Measurements from ENCODE around the gene WDR37. TPM values are rescaled to one million over a fixed set of nuclear protein-coding genes. Genes with fewer than 3 reads are reported as not detected.

The WDR37 gene
- total RNA-seq, 1 experiment from 2014 or later = 7.6 TPM

GRCh38 chr10:1163831-1164230, 107.6 kb downstream of the WDR37 start:
- DNase-seq (ENCODE audit: low read depth, low spot score) = no peak
- in situ Hi-C loops (cut with HindIII; ENCODE audit: low pct_unique_long_range_greater_than_20kb, low sequenced_read_pairs) = no loop called here

GRCh38 chr10:1166101-1166827, 110.1 kb downstream of the WDR37 start:
- in situ Hi-C loops (cut with HindIII; ENCODE audit: low pct_unique_long_range_greater_than_20kb, low sequenced_read_pairs) = no loop called here
- no peak for DNase-seq (ENCODE audit: low read depth, low spot score)

DNA sequence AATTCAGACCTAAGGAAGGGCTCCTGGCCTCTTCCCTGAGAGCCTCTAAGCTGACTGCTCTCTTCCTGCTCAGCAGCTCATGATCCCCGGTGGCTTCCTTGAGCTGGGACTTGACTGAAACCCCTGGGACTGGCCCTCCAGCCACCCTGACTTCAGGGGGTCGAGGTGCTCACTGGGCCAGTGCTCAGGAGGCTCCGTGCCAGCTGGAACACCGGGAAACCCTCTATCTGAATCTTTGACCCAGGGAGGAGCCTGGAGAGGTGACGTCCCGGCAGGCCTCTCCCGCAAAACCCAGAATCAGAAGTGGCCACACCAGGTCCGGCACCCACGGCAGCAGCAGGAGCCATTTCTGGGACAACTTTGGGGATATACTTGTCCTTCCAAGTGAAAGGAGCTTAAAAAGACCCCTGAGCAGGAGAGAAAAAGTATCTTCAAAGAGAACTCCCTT, 110.7 kb downstream of the WDR37 start:
- no peak for DNase-seq (ENCODE audit: low read depth, low spot score)
- in situ Hi-C loops (cut with HindIII; ENCODE audit: low pct_unique_long_range_greater_than_20kb, low sequenced_read_pairs) = no loop called here

GRCh38 chr10:1168763-1169162, 112.6 kb downstream of the WDR37 start:
- in situ Hi-C loops (cut with HindIII; ENCODE audit: low pct_unique_long_range_greater_than_20kb, low sequenced_read_pairs) = no loop called here
- no peak for DNase-seq (ENCODE audit: low read depth, low spot score)

DNA sequence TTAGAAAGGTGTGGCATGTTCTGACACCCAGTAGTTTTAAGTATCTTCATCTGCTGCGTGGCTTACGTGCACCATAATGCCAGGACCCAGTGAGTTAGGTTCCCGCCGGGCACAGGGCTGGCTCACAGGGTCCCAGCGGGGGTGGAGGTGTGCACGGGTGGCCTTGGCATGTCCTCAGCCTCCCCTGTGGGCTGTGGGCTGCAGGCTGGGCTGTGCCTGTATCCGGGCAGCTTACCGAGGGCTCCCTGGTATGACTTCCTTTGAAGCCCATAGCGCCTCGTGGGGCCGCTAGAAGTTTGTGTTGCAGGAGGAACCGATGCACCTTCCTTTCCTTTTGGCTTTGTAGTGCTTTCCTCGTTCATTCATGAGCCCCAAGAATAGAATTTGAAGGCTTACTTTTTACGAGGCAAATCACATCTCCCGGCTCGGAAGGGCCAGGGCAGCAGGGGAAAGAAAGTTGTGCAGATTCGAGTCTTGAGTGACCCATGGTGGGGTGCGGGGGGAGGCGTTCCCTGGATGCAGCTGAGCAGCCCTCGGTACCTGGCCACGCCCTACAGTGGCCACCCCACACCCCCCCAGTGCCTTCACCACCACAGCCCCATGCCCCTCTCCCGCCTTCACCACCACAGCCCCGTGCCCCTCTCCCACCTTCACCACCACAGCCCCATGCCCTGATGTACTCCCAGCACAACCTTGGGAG, 113.2 kb downstream of the WDR37 start:
- no peak for DNase-seq (ENCODE audit: low read depth, low spot score)
- in situ Hi-C loops (cut with HindIII; ENCODE audit: low pct_unique_long_range_greater_than_20kb, low sequenced_read_pairs) = no loop called here

DNA sequence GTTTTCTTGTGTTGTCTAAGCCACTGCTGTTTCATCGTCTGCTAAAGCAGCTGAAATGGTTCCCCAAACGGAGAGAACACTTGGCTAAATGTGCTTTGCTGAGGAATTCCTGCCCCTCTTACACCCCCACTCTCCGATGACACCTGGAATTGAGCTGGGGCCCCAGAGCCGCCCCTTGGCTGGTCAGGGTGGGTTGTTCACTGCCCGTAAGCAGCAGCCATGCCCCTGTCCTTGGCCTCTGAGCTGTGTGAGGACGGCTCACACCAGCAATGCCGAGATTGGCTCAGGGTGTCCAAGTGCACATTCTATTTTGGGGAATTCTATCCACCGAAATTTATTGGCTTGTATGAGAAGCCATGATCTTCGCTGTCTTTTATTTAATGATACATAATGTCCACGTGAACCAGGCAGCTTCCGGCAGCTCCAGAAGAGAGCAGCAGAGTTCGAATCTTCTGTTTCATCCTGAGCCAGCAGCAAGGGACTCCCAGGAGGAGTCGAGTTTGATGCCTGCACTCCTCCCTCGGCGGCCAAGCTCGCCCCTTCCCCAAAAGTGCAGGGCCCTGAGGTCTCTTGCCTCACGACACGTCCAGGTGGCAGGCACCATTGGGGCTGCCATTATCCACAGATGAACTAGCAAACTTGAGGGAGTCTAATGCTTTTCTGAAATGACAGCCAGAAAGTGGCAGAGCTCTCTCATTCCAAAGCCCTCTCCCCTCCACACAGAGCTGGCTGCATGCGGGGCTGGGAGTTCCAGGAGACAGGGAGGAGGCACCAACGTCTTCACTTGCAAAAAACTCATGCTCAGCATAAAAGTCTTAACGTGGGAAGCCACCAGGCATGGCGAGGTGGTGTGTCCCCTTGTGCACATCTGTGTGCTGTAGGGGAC, 114.0 kb downstream of the WDR37 start:
- in situ Hi-C loops (cut with HindIII; ENCODE audit: low pct_unique_long_range_greater_than_20kb, low sequenced_read_pairs) = no loop called here

GRCh38 chr10:1170867-1171180, 114.6 kb downstream of the WDR37 start:
- no peak for DNase-seq (ENCODE audit: low read depth, low spot score)
- in situ Hi-C loops (cut with HindIII; ENCODE audit: low pct_unique_long_range_greater_than_20kb, low sequenced_read_pairs) = no loop called here

More for the DNA sequence above, 114.0 kb downstream of the WDR37 start:
- DNase-seq (ENCODE audit: low read depth, low spot score) = no peak

DNA sequence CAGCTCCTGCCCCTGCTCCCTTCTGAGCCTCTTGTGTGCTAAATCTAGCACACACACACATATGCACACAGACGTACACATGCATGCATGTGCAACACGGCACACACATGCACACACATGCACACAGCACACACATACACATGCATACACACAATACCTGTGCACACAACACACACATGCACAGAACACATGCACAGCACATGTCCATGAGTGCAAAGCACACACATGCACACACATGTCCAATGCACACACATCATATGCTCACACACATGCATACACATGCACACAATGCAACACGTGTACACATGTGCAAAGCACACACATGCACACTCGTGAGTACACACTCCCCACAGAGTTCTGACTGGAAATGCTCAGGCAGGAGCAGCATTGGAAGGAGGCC, 115.0 kb downstream of the WDR37 start:
- in situ Hi-C loops (cut with HindIII; ENCODE audit: low pct_unique_long_range_greater_than_20kb, low sequenced_read_pairs) = no loop called here

GRCh38 chr10:1171586-1171985, 115.4 kb downstream of the WDR37 start:
- DNase-seq (ENCODE audit: low read depth, low spot score) = no peak
- in situ Hi-C loops (cut with HindIII; ENCODE audit: low pct_unique_long_range_greater_than_20kb, low sequenced_read_pairs) = no loop called here

More for the DNA sequence above, 115.0 kb downstream of the WDR37 start:
- DNase-seq (ENCODE audit: low read depth, low spot score) = no peak

- in situ Hi-C loops (cut with HindIII; ENCODE audit: low pct_unique_long_range_greater_than_20kb, low sequenced_read_pairs) = no loop called here
Observed at GRCh38 chr10:1172256-1172984, 116.2 kb downstream of the WDR37 start.

DNA sequence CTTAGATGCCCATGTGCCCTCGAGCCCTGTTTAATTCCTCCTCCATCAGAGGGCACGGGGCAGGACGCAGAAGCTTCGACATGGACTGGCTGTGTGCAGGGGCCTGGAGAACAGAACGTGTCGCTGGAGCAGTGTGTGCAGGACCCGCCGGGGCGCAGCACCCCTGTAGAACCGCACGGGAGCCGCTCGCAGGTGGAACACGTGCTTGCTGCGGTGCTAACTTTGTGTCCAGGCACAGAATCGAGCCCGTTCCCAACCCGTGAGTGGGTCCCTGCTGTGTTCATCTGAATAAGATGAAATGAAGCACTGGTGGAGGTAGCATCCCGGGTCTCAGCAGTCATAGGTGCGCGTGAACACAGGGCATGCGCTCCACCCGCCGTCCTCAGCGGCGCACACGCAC, 116.9 kb downstream of the WDR37 start:
- DNase-seq (ENCODE audit: low read depth, low spot score) = no peak
- in situ Hi-C loops (cut with HindIII; ENCODE audit: low pct_unique_long_range_greater_than_20kb, low sequenced_read_pairs) = no loop called here

More at GRCh38 chr10:1172256-1172984, 116.2 kb downstream of the WDR37 start:
- DNase-seq (ENCODE audit: low read depth, low spot score) = no peak

DNA sequence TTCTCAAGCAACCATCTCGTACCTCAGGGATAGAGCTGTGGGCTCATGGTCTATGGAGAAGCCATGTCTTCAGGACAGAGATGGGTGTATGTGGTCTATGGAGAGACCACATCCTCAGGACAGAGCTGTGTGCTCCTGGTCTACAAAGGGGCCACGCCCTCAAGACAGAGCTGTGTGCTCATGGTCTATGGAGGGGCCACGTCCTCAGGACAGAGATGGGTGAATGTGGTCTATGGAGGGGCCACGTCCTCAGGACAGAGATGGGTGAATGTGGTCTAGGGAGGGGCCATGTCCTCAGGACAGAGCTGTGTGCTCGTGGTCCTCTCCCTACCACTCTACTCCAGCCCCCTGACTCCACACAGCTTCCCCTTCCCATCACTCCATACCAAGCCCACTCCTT, 117.8 kb downstream of the WDR37 start:
- no peak for DNase-seq (ENCODE audit: low read depth, low spot score)
- in situ Hi-C loops (cut with HindIII; ENCODE audit: low pct_unique_long_range_greater_than_20kb, low sequenced_read_pairs) = no loop called here

- in situ Hi-C loops (cut with HindIII; ENCODE audit: low pct_unique_long_range_greater_than_20kb, low sequenced_read_pairs) = no loop called here
- no peak for DNase-seq (ENCODE audit: low read depth, low spot score)
Observed at GRCh38 chr10:1175956-1176565, 119.9 kb downstream of the WDR37 start.

- in situ Hi-C loops (cut with HindIII; ENCODE audit: low pct_unique_long_range_greater_than_20kb, low sequenced_read_pairs) = no loop called here
- DNase-seq (ENCODE audit: low read depth, low spot score) = no peak
Observed at GRCh38 chr10:1177936-1178335, 121.8 kb downstream of the WDR37 start.

DNA sequence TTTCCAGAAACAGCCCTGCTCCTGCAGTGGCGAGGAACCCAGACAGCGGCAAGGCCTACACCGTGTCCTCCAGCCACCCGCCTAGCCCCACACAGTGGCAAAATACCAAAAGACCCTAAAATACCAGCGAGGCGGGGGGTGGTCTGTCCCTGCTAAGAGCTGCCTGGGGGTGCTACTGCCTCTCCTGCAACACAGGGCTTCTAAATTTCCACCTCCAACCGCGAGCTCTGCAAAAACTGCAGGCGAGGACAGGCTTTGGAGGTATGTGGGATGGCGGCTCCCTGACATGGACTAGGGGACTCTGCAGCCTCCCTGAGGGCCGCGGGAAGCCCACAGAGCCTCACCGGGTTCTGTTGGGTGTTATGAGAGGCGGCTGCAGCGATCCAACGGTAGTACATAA, 122.3 kb downstream of the WDR37 start:
- DNase-seq (ENCODE audit: low read depth, low spot score) = no peak
- in situ Hi-C loops (cut with HindIII; ENCODE audit: low pct_unique_long_range_greater_than_20kb, low sequenced_read_pairs) = no loop called here

DNA sequence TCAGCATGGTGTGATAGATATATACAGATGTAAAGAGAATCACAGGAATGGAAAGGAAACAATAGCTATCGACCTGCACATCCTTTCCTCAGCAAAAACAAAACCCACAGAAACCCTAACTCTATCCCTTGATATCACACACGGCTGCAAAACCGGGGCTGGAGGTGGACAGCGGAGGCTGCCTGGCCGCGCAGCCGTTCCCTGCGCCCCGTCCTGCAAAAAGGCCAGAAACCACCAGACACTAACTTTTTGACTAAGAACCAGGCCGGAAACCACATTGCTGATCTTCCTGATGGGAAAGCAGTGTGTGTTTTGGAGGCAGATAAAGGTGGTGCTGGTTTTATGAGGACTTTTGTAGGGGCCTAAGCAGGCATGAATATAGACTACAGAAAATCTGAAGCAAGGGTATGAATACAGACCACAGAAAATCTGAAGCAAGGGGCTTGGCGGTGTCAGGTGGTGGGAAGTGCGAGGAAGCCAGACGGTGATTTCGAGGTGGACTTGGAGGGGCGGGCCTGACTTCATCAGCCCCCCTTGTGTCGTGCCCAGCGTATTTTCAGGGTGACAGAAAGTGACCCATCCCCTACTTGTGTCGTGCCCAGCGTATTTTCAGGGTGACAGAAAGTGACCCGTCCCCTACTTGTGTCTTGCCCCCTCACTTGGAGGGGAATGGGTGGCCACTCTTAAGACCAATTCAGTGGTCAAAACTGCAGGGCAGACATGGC, 123.3 kb downstream of the WDR37 start:
- DNase-seq (ENCODE audit: low read depth, low spot score) = no peak
- in situ Hi-C loops (cut with HindIII; ENCODE audit: low pct_unique_long_range_greater_than_20kb, low sequenced_read_pairs) = no loop called here
